Activated CD4-positive, alpha-beta T cell treated with anti-CD3 and anti-CD28 coated beads, Interleukin-2, amount 10 ng/mL, durations not matched to agents 7 days and 5 days (primary cell): Measurements from ENCODE around the gene TBCB. TPM values are rescaled to one million over a fixed set of nuclear protein-coding genes. Genes with fewer than 3 reads are reported as not detected.
A peak's percentile ranks its signal among the peaks of the same experiment; 100 is the strongest.
"Not testable (repeated sequence)": the region's sequence is repeated elsewhere in the genome, so short reads cannot be mapped to it uniquely, and the experiment has no call there.

ENCODE experiments used
- CTCF ChIA-PET: fragments of 350-600 bp; sonication (Branson Sonifier 250); formaldehyde crosslinking; loops from one replicate; lab custom pipeline; 2021; ENCODE audit warnings: antibody characterized with exemption; lab: Charles Lee
- POLR2A ChIA-PET: fragments of 350-600 bp; sonication (Branson Sonifier 250); formaldehyde crosslinking; loops from one replicate; lab custom pipeline; 2021; ENCODE audit warnings: antibody characterized with exemption; lab: Charles Lee
- DNase-seq: peaks from one replicate; pipeline ENCODE4 v3.0.0-alpha.2; 2020
- H3K27ac Mint-ChIP-seq: one replicate; pipeline ENCODE4 v1.8.0; 2021; ENCODE audit warnings: mild to moderate bottlenecking, moderate library complexity, mixed read lengths
- H3K27me3 Mint-ChIP-seq: one replicate; pipeline ENCODE4 v1.8.0; 2021; ENCODE audit warnings: mixed read lengths
- H3K36me3 Mint-ChIP-seq: one replicate; pipeline ENCODE4 v1.8.0; 2021; ENCODE audit warnings: low read depth, mixed read lengths
- H3K4me1 Mint-ChIP-seq: one replicate; pipeline ENCODE4 v1.8.0; 2021; ENCODE audit warnings: mixed read lengths
- H3K4me3 Mint-ChIP-seq: one replicate; pipeline ENCODE4 v1.8.0; 2021; ENCODE audit warnings: mild to moderate bottlenecking, moderate library complexity, mixed read lengths
- H3K9me3 Mint-ChIP-seq: one replicate; pipeline ENCODE4 v1.8.0; 2021; ENCODE audit warnings: mixed read lengths
- total RNA-seq, 2 experiments: library from RNA; stranded (reverse); gene quantifications; one replicate each; pipeline ENCODE4 v1.2.3, GENCODE V29; 2021

The TBCB gene
- total RNA-seq, 2 experiments from 2014 or later: 195 to 197 TPM

- Mint-ChIP-seq H3K36me3 (no peaks in the 10 kb centered on the region), H3K9me3 (no peaks in the 10 kb centered on the region), H3K4me3 (no peak overlapping the region), H3K27me3 (no peaks in the 10 kb centered on the region), H3K27ac (no peak overlapping the region), H3K4me1 (peaks cover 5% of the 10 kb centered on the region)
- no peak for DNase-seq
- ChIA-PET CTCF (interaction anchor here (1.4 kb wide), 1 partner anchor 45 kb away, joined by 7 read pairs; no protein-coding TSS in a partner anchor), POLR2A (no interaction called here)
Observed at GRCh38 chr19:36172852-36173251, 57.6 kb downstream of the TBCB start.

GRCh38 chr19:36173846-36174245 is 58.6 kb downstream of the TBCB start:
- H3K27me3 Mint-ChIP-seq, H3K9me3 Mint-ChIP-seq, H3K4me1 Mint-ChIP-seq, H3K36me3 Mint-ChIP-seq, DNase-seq, POLR2A ChIA-PET, H3K4me3 Mint-ChIP-seq: not testable (repeated sequence)
- H3K27ac Mint-ChIP-seq: peak overlapping the region; percentile 66
- CTCF ChIA-PET: interaction anchor here (0.8 to 1.9 kb wide), 2 partner anchors 34 to 45 kb away, joined by 3 to 10 read pairs; partner anchors contain the start of gene CAPNS1

Other genes with a start within 250 kb of the TBCB start
- gene APLP1, start 246.9 kb upstream of the TBCB start, total RNA-seq: under 1 TPM; 0.42 to 0.79 TPM
- gene NFKBID, start 214.9 kb upstream of the TBCB start, total RNA-seq: 10 to 100 TPM; 36.9 to 47.5 TPM
- gene HCST, start 212.9 kb upstream of the TBCB start, total RNA-seq: 100 to 1,000 TPM; 117 to 137 TPM
- not detected for gene TYROBP, start 207.2 kb upstream of the TBCB start, total RNA-seq
- 10 to 100 TPM; 12.3 to 13.5 TPM for gene LRFN3, start 179.1 kb upstream of the TBCB start, total RNA-seq
- 10 to 100 TPM; 15.6 to 16.8 TPM for gene SDHAF1, start 120.3 kb upstream of the TBCB start, total RNA-seq
- gene SYNE4, start 106.7 kb upstream of the TBCB start, total RNA-seq: 1 to 10 TPM; 1.8 to 2.4 TPM
- 10 to 100 TPM; 38.2 to 43.0 TPM for gene ALKBH6, start 101.3 kb upstream of the TBCB start, total RNA-seq
- 1 to 10 TPM in 1 of 2 experiments, under 1 TPM in 1; 0.75 to 1.4 TPM for gene CLIP3, start 82.6 kb upstream of the TBCB start, total RNA-seq
- gene THAP8, start 61.2 kb upstream of the TBCB start, total RNA-seq: 1 to 10 TPM; 6.1 to 7.0 TPM
- 10 to 100 TPM; 33.4 to 37.1 TPM for gene WDR62, start 60.6 kb upstream of the TBCB start, total RNA-seq
- gene OVOL3, start 4.3 kb upstream of the TBCB start, total RNA-seq: not detected
- gene POLR2I, start 593 bp upstream of the TBCB start, total RNA-seq: 10 to 100 TPM; 51.2 to 56.4 TPM
- gene CAPNS1, start 24.6 kb downstream of the TBCB start, total RNA-seq: 100 to 1,000 TPM; 449 to 519 TPM
- gene COX7A1, start 37.0 kb downstream of the TBCB start, total RNA-seq: not detected
- 1 to 10 TPM; 2.7 to 3.3 TPM for gene ZNF565, start 99.2 kb downstream of the TBCB start, total RNA-seq
- gene ZNF146, start 99.6 kb downstream of the TBCB start, total RNA-seq: 10 to 100 TPM; 59.5 to 65.0 TPM